Chondrocyte (in vitro differentiated cells): ENCODE results near the gene XYLB. TPM values are rescaled to one million over a fixed set of nuclear protein-coding genes. Genes with fewer than 3 reads are reported as not detected.

Source experiments
- DNase-seq: peaks from one replicate; pipeline ENCODE4 v3.0.0; 2021; ENCODE audit warnings: mixed read lengths, low spot score
- H3K27ac Mint-ChIP-seq: one replicate; pipeline ENCODE4 v1.8.0; 2021; ENCODE audit warnings: mild to moderate bottlenecking, moderate library complexity, mixed read lengths; ENCODE audit not compliant: unreplicated experiment
- H3K27me3 Mint-ChIP-seq: 2 replicates; pipeline ENCODE4 v1.8.0; 2021; ENCODE audit warnings: low read depth, mixed read lengths
- H3K36me3 Mint-ChIP-seq: 2 replicates; pipeline ENCODE4 v1.8.0; 2021; ENCODE audit warnings: low read depth, mixed read lengths
- H3K4me1 Mint-ChIP-seq: 2 replicates; pipeline ENCODE4 v1.8.0; 2021; ENCODE audit warnings: low read depth, mild to moderate bottlenecking, mixed read lengths
- H3K4me3 Mint-ChIP-seq: one replicate; pipeline ENCODE4 v1.8.0; 2021; ENCODE audit warnings: mild to moderate bottlenecking, moderate library complexity, mixed read lengths; ENCODE audit not compliant: unreplicated experiment
- H3K9me3 Mint-ChIP-seq: 2 replicates; pipeline ENCODE4 v1.8.0; 2021; ENCODE audit warnings: low read depth, mixed read lengths
- total RNA-seq: library from RNA; stranded (reverse); gene quantifications from 3 replicates; pipeline ENCODE4 v1.2.1, GENCODE V29; 2021
- TF ChIP-seq, protein P1 (sequence below): fragments of 200-600 bp; sonication (generic); IDR thresholded peaks from 2 replicates; pipeline ENCODE4 v1.5.0; 2021; ENCODE audit warnings: antibody characterized with exemption, mild to moderate bottlenecking, moderate library complexity

XYLB gene
- total RNA-seq, 1 donor from 2014 or later = 3.9 TPM

DNA sequence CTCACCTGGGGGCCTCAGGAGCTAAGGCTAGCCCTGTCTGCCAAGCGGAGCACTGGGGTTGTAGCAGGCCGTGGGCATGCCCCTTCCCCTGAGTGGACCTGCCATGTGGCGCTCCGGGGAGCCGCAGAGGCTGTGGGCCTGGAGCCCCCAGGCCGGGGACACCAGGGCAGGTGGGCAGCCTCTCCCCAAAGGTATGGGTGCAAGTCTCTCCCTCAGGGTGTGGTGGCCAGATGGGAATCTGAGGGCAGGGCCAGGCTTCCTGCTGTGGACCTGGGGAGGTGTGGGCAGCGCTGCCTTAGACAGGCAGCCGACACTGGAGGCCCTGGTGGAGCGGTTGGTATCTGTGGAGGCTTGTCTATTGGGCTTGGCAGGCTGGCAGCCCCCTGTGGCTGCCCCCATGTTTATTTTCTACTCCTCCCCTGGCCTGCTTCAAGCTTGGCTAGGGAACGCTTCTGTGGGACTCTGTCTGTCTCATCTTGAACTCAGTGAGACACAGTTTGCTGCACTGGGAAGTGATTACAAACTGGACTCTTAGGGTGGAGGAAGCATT, 113.0 kb downstream of the XYLB start:
- H3K9me3 Mint-ChIP-seq = no peaks in the 10 kb centered on the region
- H3K27ac Mint-ChIP-seq = peak overlapping the region; percentile 49
- no peak for DNase-seq

DNA sequence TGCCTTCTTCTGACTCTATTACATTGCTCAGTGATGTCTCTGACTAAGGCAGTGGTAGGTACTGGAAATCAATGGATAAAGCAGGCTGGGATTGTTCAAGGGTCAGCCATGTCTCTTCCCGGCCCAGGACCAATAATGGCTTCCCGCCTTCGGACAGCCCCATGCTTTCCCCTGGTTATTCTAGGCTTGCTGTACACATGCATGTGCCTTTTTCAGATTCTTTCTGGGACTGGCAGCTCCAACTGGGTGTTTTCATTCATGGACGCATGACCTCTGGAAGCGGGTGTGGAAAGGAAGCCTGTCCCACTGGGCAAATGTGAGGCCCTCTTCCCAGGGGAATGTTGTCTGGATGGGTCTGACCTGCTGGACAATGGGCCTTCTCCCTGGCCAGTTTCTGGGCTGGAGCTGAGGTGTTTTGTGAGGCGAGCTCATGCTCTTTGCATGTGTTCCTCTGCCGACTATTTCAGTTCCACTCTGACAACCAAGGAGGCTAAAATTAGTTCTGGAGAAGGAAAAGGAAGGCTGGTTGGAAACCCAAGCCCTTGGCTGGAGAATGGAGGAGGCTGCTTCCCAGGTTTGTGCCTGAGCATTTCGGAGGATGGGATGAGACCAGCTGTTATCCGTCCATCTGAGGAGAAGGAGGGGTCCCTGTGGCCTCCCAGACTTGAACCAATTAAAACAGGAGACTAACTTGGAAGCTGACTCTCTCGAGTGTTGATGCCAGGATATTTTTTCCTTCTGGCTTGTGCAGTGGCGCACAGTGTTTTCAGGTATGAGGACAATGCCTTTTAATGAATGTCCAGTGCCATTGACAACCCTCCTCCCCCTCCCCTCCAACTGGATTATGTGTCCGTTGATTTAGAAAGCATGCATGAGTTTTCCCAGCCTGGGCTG, 114.0 kb downstream of the XYLB start:
- no peak for DNase-seq
- H3K9me3 Mint-ChIP-seq = peaks cover 4% of the 10 kb centered on the region
- H3K4me1 Mint-ChIP-seq = peaks cover 32% of the 10 kb centered on the region
- H3K36me3 Mint-ChIP-seq = peaks cover 2% of the 10 kb centered on the region
- no peak overlapping the region for H3K4me3 Mint-ChIP-seq
- H3K27me3 Mint-ChIP-seq = no peaks in the 10 kb centered on the region
- peak overlapping the region; percentile 27 for H3K27ac Mint-ChIP-seq
- TF ChIP-seq, protein P1, sequence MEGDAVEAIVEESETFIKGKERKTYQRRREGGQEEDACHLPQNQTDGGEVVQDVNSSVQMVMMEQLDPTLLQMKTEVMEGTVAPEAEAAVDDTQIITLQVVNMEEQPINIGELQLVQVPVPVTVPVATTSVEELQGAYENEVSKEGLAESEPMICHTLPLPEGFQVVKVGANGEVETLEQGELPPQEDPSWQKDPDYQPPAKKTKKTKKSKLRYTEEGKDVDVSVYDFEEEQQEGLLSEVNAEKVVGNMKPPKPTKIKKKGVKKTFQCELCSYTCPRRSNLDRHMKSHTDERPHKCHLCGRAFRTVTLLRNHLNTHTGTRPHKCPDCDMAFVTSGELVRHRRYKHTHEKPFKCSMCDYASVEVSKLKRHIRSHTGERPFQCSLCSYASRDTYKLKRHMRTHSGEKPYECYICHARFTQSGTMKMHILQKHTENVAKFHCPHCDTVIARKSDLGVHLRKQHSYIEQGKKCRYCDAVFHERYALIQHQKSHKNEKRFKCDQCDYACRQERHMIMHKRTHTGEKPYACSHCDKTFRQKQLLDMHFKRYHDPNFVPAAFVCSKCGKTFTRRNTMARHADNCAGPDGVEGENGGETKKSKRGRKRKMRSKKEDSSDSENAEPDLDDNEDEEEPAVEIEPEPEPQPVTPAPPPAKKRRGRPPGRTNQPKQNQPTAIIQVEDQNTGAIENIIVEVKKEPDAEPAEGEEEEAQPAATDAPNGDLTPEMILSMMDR = no peak

More for the DNA sequence above, 113.0 kb downstream of the XYLB start:
- TF ChIP-seq, protein P1 = no peak
- Mint-ChIP-seq H3K27me3 (no peaks in the 10 kb centered on the region), H3K4me1 (peaks cover 34% of the 10 kb centered on the region), H3K36me3 (no peaks in the 10 kb centered on the region), H3K4me3 (no peak overlapping the region)

Other genes with a start within 250 kb of the XYLB start
- gene ACAA1, start 209.7 kb upstream of the XYLB start, total RNA-seq = 47.5 to 55.2 TPM (median 48.6 TPM) in 3 replicates
- 9.3 to 23.7 TPM (median 22.4 TPM) in 3 replicates for gene MYD88, start 208.1 kb upstream of the XYLB start, total RNA-seq
- gene OXSR1, start 181.2 kb upstream of the XYLB start, total RNA-seq = 66.5 to 76.0 TPM (median 72.0 TPM) in 3 replicates
- gene SLC22A13, start 81.0 kb upstream of the XYLB start, total RNA-seq = 0.62 to 2.9 TPM (median 0.97 TPM) in 3 replicates
- 0.62 to 1.2 TPM (median 0.75 TPM) in 3 replicates for gene SLC22A14, start 64.5 kb upstream of the XYLB start, total RNA-seq
- gene ACVR2B, start 107.1 kb downstream of the XYLB start, total RNA-seq = 4.3 to 5.2 TPM (median 4.9 TPM) in 3 replicates
- 16.0 to 21.6 TPM (median 16.5 TPM) in 3 replicates for gene EXOG, start 149.6 kb downstream of the XYLB start, total RNA-seq